ENCODE data around the gene MUC5AC.

DNA sequence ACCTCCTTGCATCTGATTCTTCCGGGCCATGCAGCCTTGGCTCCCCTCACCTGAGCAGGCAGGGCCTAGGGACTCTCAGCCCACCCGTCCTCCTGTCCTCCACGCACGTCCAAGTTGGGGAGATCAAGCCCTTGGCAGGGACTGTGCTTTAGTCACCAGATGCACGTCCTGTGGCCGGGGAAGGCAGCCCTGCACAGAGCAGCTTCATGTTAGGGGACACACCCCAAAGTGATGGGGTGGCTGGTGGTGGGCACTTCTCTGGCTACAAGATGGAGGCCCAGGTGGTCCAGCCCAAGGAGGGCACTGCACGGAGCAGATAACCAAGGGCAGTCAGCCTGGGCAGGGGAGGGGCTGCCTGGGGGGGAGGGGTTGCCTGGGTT is 66.3 kb downstream of the MUC5AC start:
- TF ChIP-seq EZH2 (IDR thresholded peaks at IDR 0.05; ENCODE audit: low read length, missing control alignments) = no peak
- TF ChIP-seq, protein P1, sequence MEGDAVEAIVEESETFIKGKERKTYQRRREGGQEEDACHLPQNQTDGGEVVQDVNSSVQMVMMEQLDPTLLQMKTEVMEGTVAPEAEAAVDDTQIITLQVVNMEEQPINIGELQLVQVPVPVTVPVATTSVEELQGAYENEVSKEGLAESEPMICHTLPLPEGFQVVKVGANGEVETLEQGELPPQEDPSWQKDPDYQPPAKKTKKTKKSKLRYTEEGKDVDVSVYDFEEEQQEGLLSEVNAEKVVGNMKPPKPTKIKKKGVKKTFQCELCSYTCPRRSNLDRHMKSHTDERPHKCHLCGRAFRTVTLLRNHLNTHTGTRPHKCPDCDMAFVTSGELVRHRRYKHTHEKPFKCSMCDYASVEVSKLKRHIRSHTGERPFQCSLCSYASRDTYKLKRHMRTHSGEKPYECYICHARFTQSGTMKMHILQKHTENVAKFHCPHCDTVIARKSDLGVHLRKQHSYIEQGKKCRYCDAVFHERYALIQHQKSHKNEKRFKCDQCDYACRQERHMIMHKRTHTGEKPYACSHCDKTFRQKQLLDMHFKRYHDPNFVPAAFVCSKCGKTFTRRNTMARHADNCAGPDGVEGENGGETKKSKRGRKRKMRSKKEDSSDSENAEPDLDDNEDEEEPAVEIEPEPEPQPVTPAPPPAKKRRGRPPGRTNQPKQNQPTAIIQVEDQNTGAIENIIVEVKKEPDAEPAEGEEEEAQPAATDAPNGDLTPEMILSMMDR (conservative IDR thresholded peaks at IDR 0.05 in 1 of 2, IDR thresholded peaks at IDR 0.05 in 1 of 2; ENCODE audit: low read depth in 1 of 2, low read length in 2 of 2) = no peak
